HCT116 (cell line): ENCODE measurements around the gene VTN. TPM values are rescaled to one million over a fixed set of nuclear protein-coding genes. Genes with fewer than 3 reads are reported as not detected.

Source experiments
- ATAC-seq: fragments of 200-7000 bp; cut with Tn5 transposase; 2 replicates; pipeline ENCODE4 v1.9.1; 2020; ENCODE audit warnings: mild to moderate bottlenecking, moderate library complexity
- BruUV-seq: library from RNA; stranded (reverse); fragments of 400-500 nt; replicated peaks from 2 replicates; lab custom pipeline; 2021; lab: Mats Ljungman, UMichigan
- CTCF ChIA-PET: fragments of 300-600 bp; sonication (Branson Sonifier 250); formaldehyde crosslinking; loops from one replicate; lab custom pipeline; 2021; ENCODE audit warnings: antibody characterized with exemption; lab: Charles Lee
- POLR2A ChIA-PET: fragments of 300-600, 350-600 bp; sonication (Branson Sonifier 250); formaldehyde crosslinking; loops from one replicate; lab custom pipeline; 2021; ENCODE audit warnings: antibody characterized with exemption; lab: Charles Lee
- RAD21 ChIA-PET, 2 experiments: fragments of 300-600 bp; sonication (Branson Sonifier 250); formaldehyde crosslinking; loops; one replicate each; lab custom pipeline; 2023; ENCODE audit warnings: low total read pairs in 2 of 2; ENCODE audit not compliant: uncharacterized antibody in 2 of 2, unreplicated experiment in 2 of 2, low non-redundant PET in 1 of 2; lab: Charles Lee
- DNase-seq: peaks from one replicate; pipeline ENCODE4 v3.0.0-alpha.2; 2010; ENCODE audit warnings: low read depth, low spot score
- H2AFZ ChIP-seq: fragments of 200-600 bp; shearing (Covaris generic), sonication (generic); 2 replicates; pipeline ENCODE4 v1.6.1; 2017; ENCODE audit warnings: low read depth, mixed run types, mixed read lengths, antibody characterized with exemption, low read length; ENCODE audit not compliant: poor library complexity, severe bottlenecking
- H3K27ac ChIP-seq: 2 replicates; pipeline ENCODE4 v1.5.1; 2012; ENCODE audit warnings: low read depth, low read length
- H3K27me3 ChIP-seq: fragments of 200-600 bp; sonication (generic); 2 replicates; pipeline ENCODE4 v1.6.1; 2016; ENCODE audit warnings: mixed run types, low read length, mixed read lengths; ENCODE audit not compliant: insufficient read depth
- H3K36me3 ChIP-seq, 2 experiments: fragments of 200-500 bp in 1 of 2; fragments of 200-600 bp in 1 of 2; sonication (Bioruptor generic) in 1 of 2; sonication (generic) in 1 of 2; 2 replicates each; pipeline versions ENCODE4 v1.5.1 to v1.6.1; 2014 to 2016; ENCODE audit warnings: low read length in 2 of 2, inconsistent platforms in 1 of 2, mixed read lengths in 1 of 2, mixed run types in 1 of 2; ENCODE audit not compliant: insufficient read depth in 2 of 2, control insufficient read depth in 1 of 2
- H3K4me1 ChIP-seq, 2 experiments: fragments of 200-600 bp in 1 of 2; sonication (generic) in 1 of 2; 2 replicates each; pipeline versions ENCODE4 v1.5.1 to v1.6.1; 2012 to 2017; ENCODE audit warnings: low read length in 2 of 2, inconsistent platforms in 1 of 2, mild to moderate bottlenecking in 1 of 2, mixed read lengths in 1 of 2, mixed run types in 1 of 2, moderate library complexity in 1 of 2; ENCODE audit not compliant: insufficient read depth in 2 of 2, control insufficient read depth in 1 of 2
- H3K4me2 ChIP-seq: fragments of 200-600 bp; sonication (generic); 2 replicates; pipeline ENCODE4 v1.6.1; 2017; ENCODE audit warnings: mixed run types, low read length, mixed read lengths
- H3K4me3 ChIP-seq, 2 experiments: fragments of 200-600 bp in 1 of 2; sonication (generic) in 1 of 2; replicated peaks in 1 of 2; 2 replicates each; pipeline ENCODE4 v1.5.1; 2011 to 2016; ENCODE audit warnings: low read length in 2 of 2, control low read depth in 1 of 2, low read depth in 1 of 2, mild to moderate bottlenecking in 1 of 2, mixed read lengths in 1 of 2, mixed run types in 1 of 2
- H3K79me2 ChIP-seq: fragments of 200-600 bp; sonication (generic); 2 replicates; pipeline ENCODE4 v1.6.1; 2017; ENCODE audit warnings: mild to moderate bottlenecking, mixed run types, low read length, moderate library complexity, mixed read lengths; ENCODE audit not compliant: insufficient read depth
- H3K9ac ChIP-seq: fragments of 200-600 bp; sonication (generic); 2 replicates; pipeline ENCODE4 v1.6.1; 2016; ENCODE audit warnings: low read length, mixed read lengths
- H3K9me2 ChIP-seq: fragments of 200-600 bp; sonication (generic), shearing (Covaris generic); 2 replicates; pipeline ENCODE4 v1.6.1; 2017; ENCODE audit warnings: mixed run types, mild to moderate bottlenecking, moderate library complexity; ENCODE audit not compliant: insufficient read depth
- H3K9me3 ChIP-seq, 2 experiments: fragments of 200-500 bp in 1 of 2; fragments of 200-600 bp in 1 of 2; sonication (Bioruptor generic) in 1 of 2; sonication (generic) in 1 of 2; 2 replicates each; pipeline ENCODE4 v1.6.1; 2014 to 2017; ENCODE audit warnings: low read length in 2 of 2, mixed read lengths in 2 of 2, inconsistent platforms in 1 of 2, low read depth in 1 of 2, mild to moderate bottlenecking in 1 of 2, mixed run types in 1 of 2, moderate library complexity in 1 of 2; ENCODE audit not compliant: control insufficient read depth in 1 of 2, insufficient read depth in 1 of 2
- H4K20me1 ChIP-seq: fragments of 200-600 bp; sonication (generic), shearing (Covaris generic); 2 replicates; pipeline ENCODE4 v1.6.1; 2017; ENCODE audit warnings: mixed run types, mild to moderate bottlenecking, moderate library complexity; ENCODE audit not compliant: insufficient read depth
- CBX3 ChIP-seq: IDR thresholded peaks from 2 replicates; pipeline ENCODE4 v1.6.1; 2012; ENCODE audit warnings: low read depth
- EGR1 ChIP-seq: IDR thresholded peaks from 2 replicates; pipeline ENCODE4 v1.6.1; 2012; ENCODE audit warnings: low read depth
- ELF1 ChIP-seq: IDR thresholded peaks from 2 replicates; pipeline ENCODE4 v1.6.1; 2012; ENCODE audit warnings: low read depth, borderline replicate concordance
- EZH2 ChIP-seq: fragments of 200-600 bp; sonication (generic); IDR thresholded peaks from 2 replicates; pipeline ENCODE4 v1.6.1; 2017; ENCODE audit warnings: antibody characterized with exemption, mixed run types
- EZH2phosphoT487 ChIP-seq: fragments of 200-600 bp; IDR thresholded peaks from 2 replicates; pipeline ENCODE4 v1.6.1; 2018; ENCODE audit warnings: antibody characterized with exemption, borderline replicate concordance
- JUND ChIP-seq: IDR thresholded peaks from 2 replicates; pipeline ENCODE4 v1.6.1; 2012
- SIN3A ChIP-seq: IDR thresholded peaks from 2 replicates; pipeline ENCODE4 v1.6.1; 2012; ENCODE audit warnings: low read depth
- SRF ChIP-seq: IDR thresholded peaks from 2 replicates; pipeline ENCODE4 v1.6.1; 2012; ENCODE audit warnings: low read depth
- ZNF274 ChIP-seq: fragments of 200-500 bp; sonication (Bioruptor generic); IDR thresholded peaks from 2 replicates; pipeline ENCODE4 v1.6.1; 2014; ENCODE audit warnings: mild to moderate bottlenecking, low read depth, low read length, inconsistent platforms
- intact Hi-C: fragments of 100-400 bp; cut with micrococcal nuclease; formaldehyde crosslinking; loops from 2 replicates; pipeline ENCODE4 v1.10.0; 2022
- total RNA-seq: library from RNA; stranded (reverse); gene quantifications from one replicate; pipeline ENCODE4 v1.2.1, GENCODE V29; 2021; ENCODE audit not compliant: unreplicated experiment
- TF ChIP-seq, protein P1 (sequence below): IDR thresholded peaks from 2 replicates; pipeline ENCODE4 v1.6.1; 2012
- TF ChIP-seq, protein P2 (sequence below): IDR thresholded peaks from 2 replicates; pipeline ENCODE4 v1.6.1; 2012; ENCODE audit warnings: low read depth
- TF ChIP-seq, protein P3 (sequence below), 3 experiments: fragments of 200-600 bp in 1 of 3; sonication (generic) in 1 of 3; IDR thresholded peaks in 2 of 3; conservative IDR thresholded peaks in 1 of 3; 2 replicates each; pipeline ENCODE4 v1.5.1; 2012 to 2017; ENCODE audit warnings: low read depth in 2 of 3, low read length in 2 of 3, antibody characterized with exemption in 1 of 3, borderline replicate concordance in 1 of 3, control low read depth in 1 of 3, mild to moderate bottlenecking in 1 of 3, mixed read lengths in 1 of 3, mixed run types in 1 of 3, moderate library complexity in 1 of 3; ENCODE audit not compliant: insufficient read depth in 1 of 3

The VTN gene
- total RNA-seq, 1 experiment from 2014 or later = 1.5 TPM

DNA sequence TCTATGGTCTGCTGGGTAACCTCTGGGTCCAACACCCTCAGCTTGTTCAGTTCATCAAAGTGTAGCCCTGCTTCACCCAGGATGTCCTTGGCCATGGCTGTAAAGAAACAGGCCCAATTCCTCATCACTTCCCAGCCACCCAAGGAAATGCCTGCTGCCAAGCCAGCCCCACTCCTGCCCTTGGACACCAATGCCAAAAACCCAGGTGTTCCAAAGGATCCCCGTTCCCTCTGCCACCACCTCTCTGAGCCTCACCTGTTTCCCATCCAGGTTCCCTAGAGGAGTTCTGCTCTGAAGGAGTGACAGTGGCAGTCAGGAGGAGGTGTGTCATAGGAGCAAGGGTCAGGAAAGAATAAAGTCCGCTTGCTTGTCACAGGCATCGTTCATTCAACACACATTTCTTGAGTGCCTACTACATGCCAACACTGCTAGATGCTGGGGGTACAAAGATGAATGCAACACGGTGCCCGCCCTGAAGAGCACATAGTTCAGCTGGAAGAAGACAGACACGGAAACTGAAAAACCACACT is 38.2 kb downstream of the VTN start:
- peaks cover 5 to 15% of the 10 kb centered on the region in 2 experiments; a peak in 3 of 4 replicates for H3K36me3 ChIP-seq
- no peak overlapping the region for H3K4me2 ChIP-seq
- intact Hi-C loops = no loop called here
- POLR2A ChIA-PET = no interaction called here
- peaks cover 9% of the 10 kb centered on the region for H3K79me2 ChIP-seq
- TF ChIP-seq EZH2 (no peak), ELF1 (no peak), CBX3 (no peak), JUND (no peak), ZNF274 (no peak), EZH2phosphoT487 (no peak), EGR1 (no peak), SRF (no peak), SIN3A (no peak)
- TF ChIP-seq, protein P1, sequence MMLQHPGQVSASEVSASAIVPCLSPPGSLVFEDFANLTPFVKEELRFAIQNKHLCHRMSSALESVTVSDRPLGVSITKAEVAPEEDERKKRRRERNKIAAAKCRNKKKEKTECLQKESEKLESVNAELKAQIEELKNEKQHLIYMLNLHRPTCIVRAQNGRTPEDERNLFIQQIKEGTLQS = no peak
- TF ChIP-seq, protein P2, sequence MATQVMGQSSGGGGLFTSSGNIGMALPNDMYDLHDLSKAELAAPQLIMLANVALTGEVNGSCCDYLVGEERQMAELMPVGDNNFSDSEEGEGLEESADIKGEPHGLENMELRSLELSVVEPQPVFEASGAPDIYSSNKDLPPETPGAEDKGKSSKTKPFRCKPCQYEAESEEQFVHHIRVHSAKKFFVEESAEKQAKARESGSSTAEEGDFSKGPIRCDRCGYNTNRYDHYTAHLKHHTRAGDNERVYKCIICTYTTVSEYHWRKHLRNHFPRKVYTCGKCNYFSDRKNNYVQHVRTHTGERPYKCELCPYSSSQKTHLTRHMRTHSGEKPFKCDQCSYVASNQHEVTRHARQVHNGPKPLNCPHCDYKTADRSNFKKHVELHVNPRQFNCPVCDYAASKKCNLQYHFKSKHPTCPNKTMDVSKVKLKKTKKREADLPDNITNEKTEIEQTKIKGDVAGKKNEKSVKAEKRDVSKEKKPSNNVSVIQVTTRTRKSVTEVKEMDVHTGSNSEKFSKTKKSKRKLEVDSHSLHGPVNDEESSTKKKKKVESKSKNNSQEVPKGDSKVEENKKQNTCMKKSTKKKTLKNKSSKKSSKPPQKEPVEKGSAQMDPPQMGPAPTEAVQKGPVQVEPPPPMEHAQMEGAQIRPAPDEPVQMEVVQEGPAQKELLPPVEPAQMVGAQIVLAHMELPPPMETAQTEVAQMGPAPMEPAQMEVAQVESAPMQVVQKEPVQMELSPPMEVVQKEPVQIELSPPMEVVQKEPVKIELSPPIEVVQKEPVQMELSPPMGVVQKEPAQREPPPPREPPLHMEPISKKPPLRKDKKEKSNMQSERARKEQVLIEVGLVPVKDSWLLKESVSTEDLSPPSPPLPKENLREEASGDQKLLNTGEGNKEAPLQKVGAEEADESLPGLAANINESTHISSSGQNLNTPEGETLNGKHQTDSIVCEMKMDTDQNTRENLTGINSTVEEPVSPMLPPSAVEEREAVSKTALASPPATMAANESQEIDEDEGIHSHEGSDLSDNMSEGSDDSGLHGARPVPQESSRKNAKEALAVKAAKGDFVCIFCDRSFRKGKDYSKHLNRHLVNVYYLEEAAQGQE = no peak
- TF ChIP-seq, protein P3, sequence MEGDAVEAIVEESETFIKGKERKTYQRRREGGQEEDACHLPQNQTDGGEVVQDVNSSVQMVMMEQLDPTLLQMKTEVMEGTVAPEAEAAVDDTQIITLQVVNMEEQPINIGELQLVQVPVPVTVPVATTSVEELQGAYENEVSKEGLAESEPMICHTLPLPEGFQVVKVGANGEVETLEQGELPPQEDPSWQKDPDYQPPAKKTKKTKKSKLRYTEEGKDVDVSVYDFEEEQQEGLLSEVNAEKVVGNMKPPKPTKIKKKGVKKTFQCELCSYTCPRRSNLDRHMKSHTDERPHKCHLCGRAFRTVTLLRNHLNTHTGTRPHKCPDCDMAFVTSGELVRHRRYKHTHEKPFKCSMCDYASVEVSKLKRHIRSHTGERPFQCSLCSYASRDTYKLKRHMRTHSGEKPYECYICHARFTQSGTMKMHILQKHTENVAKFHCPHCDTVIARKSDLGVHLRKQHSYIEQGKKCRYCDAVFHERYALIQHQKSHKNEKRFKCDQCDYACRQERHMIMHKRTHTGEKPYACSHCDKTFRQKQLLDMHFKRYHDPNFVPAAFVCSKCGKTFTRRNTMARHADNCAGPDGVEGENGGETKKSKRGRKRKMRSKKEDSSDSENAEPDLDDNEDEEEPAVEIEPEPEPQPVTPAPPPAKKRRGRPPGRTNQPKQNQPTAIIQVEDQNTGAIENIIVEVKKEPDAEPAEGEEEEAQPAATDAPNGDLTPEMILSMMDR (IDR thresholded peaks at IDR 0.05 in 2 of 3, conservative IDR thresholded peaks at IDR 0.05 in 1 of 3; ENCODE audit: borderline replicate concordance in 1 of 3, insufficient read depth in 1 of 3, low read depth in 2 of 3, low read length in 2 of 3) = no peak
- H2AFZ ChIP-seq = no peak overlapping the region
- H4K20me1 ChIP-seq = no peaks in the 10 kb centered on the region
- no peak overlapping the region for H3K4me3 ChIP-seq
- H3K9me3 ChIP-seq = no peaks in the 10 kb centered on the region
- ATAC-seq (no peak), DNase-seq (no peak)
- RAD21 ChIA-PET = no interaction called here
- H3K27ac ChIP-seq = no peak overlapping the region
- no peaks in the 10 kb centered on the region for H3K27me3 ChIP-seq
- no peak overlapping the region for H3K9ac ChIP-seq
- CTCF ChIA-PET = no interaction called here
- no TSS peak for BruUV-seq
- H3K9me2 ChIP-seq = no peaks in the 10 kb centered on the region
- H3K4me1 ChIP-seq = peaks cover 10 to 19% of the 10 kb centered on the region in 2 experiments
